A549 (cell line): ENCODE results near the gene IPO8. TPM values are rescaled to one million over a fixed set of nuclear protein-coding genes. Genes with fewer than 3 reads are reported as not detected.

Experiments used
- ATAC-seq, 2 experiments: fragments of 200-7000 bp in 1 of 2; fragments of >200 bp in 1 of 2; cut with Nextera tagmentation in 1 of 2; cut with Tn5 transposase in 1 of 2; 3 replicates each; pipeline versions ENCODE4 v1.8.0 to v1.9.1; 2018 to 2020; ENCODE audit warnings: mild to moderate bottlenecking in 1 of 2, moderate library complexity in 1 of 2
- CTCF ChIA-PET: fragments of 300-600 bp; sonication (Branson Sonifier 250); formaldehyde crosslinking; extraction: SDS; loops from one replicate; lab custom pipeline; 2021; ENCODE audit warnings: antibody characterized with exemption, inconsistent platforms; lab: Yijun Ruan, JAX
- POLR2A ChIA-PET: fragments of 350-600 bp; formaldehyde crosslinking; extraction: SDS; loops from one replicate; lab custom pipeline; 2021; ENCODE audit warnings: antibody characterized with exemption, inconsistent platforms; lab: Yijun Ruan, JAX
- DNase-seq, 2 experiments: peaks; one replicate each; pipeline versions ENCODE4 v3.0.0 to v3.0.0-alpha.2; 2011 to 2016; ENCODE audit warnings: low read depth in 1 of 2, low spot score in 1 of 2
- FAIRE-seq: peaks from 2 replicates; lab custom pipeline; 2011; peaks lifted over from hg19 to GRCh38; lab: Jason Lieb, UNC
- H3K27ac ChIP-seq, 2 experiments: fragments of >200 bp; sonication (Bioruptor Twin); formaldehyde crosslinking; 3 replicates each; pipeline ENCODE4 v1.5.1; 2016 to 2017
- H3K4me1 ChIP-seq: fragments of >200 bp; sonication (Bioruptor Twin); formaldehyde crosslinking; 3 replicates; pipeline ENCODE4 v1.6.1; 2016
- H3K4me2 ChIP-seq: fragments of >200 bp; sonication (Bioruptor Twin); formaldehyde crosslinking; 3 replicates; pipeline ENCODE4 v1.6.1; 2016
- H3K4me3 ChIP-seq: fragments of >200 bp; sonication (Bioruptor Twin); formaldehyde crosslinking; 3 replicates; pipeline ENCODE4 v1.5.1; 2016
- H3K9me3 ChIP-seq: fragments of >200 bp; sonication (Bioruptor Twin); formaldehyde crosslinking; 3 replicates; pipeline ENCODE4 v1.6.1; 2016
- CBX2 ChIP-seq: fragments of 200-600 bp; sonication (generic); IDR thresholded peaks from 2 replicates; pipeline ENCODE4 v1.6.1; 2016; ENCODE audit warnings: low read depth, mild to moderate bottlenecking, borderline replicate concordance
- EHF ChIP-seq: fragments of 250-450 bp; sonication (Bioruptor Pico); IDR thresholded peaks from 2 replicates; pipeline ENCODE4 v1.5.0; 2020; ENCODE audit warnings: mild to moderate bottlenecking
- FOSL2 ChIP-seq, 2 experiments: fragments of 450-650 bp in 1 of 2; fragments of >200 bp in 1 of 2; sonication (Bioruptor Twin) in 1 of 2; formaldehyde crosslinking; IDR thresholded peaks; 2 replicates each; pipeline versions ENCODE4 v1.5.0 to v1.6.1; 2016 to 2020; ENCODE audit warnings: mild to moderate bottlenecking in 1 of 2, moderate library complexity in 1 of 2
- FOXS1 ChIP-seq: fragments of 250-450 bp; sonication (Bioruptor Pico); IDR thresholded peaks from 2 replicates; pipeline ENCODE4 v1.5.0; 2020; ENCODE audit warnings: mild to moderate bottlenecking, moderate library complexity
- GATA3 ChIP-seq: IDR thresholded peaks from 2 replicates; pipeline ENCODE4 v1.6.1; 2012; ENCODE audit warnings: borderline replicate concordance
- HDAC2 ChIP-seq: fragments of 200-600 bp; sonication (generic); IDR thresholded peaks from 2 replicates; pipeline ENCODE4 v1.6.1; 2016
- HOXB13 ChIP-seq: fragments of 250-450 bp; sonication (Bioruptor Pico); IDR thresholded peaks from 2 replicates; pipeline ENCODE4 v1.5.0; 2020; ENCODE audit warnings: low read depth, mild to moderate bottlenecking, moderate library complexity
- HOXB5 ChIP-seq: fragments of 250-450 bp; sonication (Bioruptor Pico); IDR thresholded peaks from 2 replicates; pipeline ENCODE4 v1.5.0; 2020; ENCODE audit warnings: mild to moderate bottlenecking, moderate library complexity
- KDM1A ChIP-seq: fragments of 200-600 bp; sonication (generic); IDR thresholded peaks from 2 replicates; pipeline ENCODE4 v1.6.1; 2016; ENCODE audit warnings: low read depth, mild to moderate bottlenecking
- KDM5A ChIP-seq: fragments of 200-600 bp; sonication (generic); IDR thresholded peaks from 2 replicates; pipeline ENCODE4 v1.6.1; 2016; ENCODE audit warnings: antibody characterized with exemption, mild to moderate bottlenecking
- MAZ ChIP-seq: fragments of 150-350 bp; IDR thresholded peaks from 2 replicates; pipeline ENCODE4 v1.6.1; 2014; ENCODE audit warnings: antibody characterized with exemption, low read depth, low read length, borderline replicate concordance
- MYC ChIP-seq: IDR thresholded peaks from 2 replicates; pipeline ENCODE4 v1.6.1; 2012; ENCODE audit warnings: mild to moderate bottlenecking, inconsistent platforms, low read length, improper control_type of control experiment, borderline replicate concordance
- PHF8 ChIP-seq: fragments of 200-600 bp; sonication (generic); IDR thresholded peaks from 2 replicates; pipeline ENCODE4 v1.6.1; 2016; ENCODE audit warnings: low read depth, mild to moderate bottlenecking, antibody characterized with exemption, moderate library complexity, borderline replicate concordance
- RAD21 ChIP-seq, 2 experiments: fragments of >200 bp in 1 of 2; sonication (Bioruptor Twin) in 1 of 2; formaldehyde crosslinking in 1 of 2; IDR thresholded peaks in 1 of 2; conservative IDR thresholded peaks in 1 of 2; 2 replicates in 1 of 2; 3 replicates in 1 of 2; pipeline ENCODE4 v1.6.1; 2012 to 2018; ENCODE audit warnings: inconsistent platforms in 1 of 2
- RFX5 ChIP-seq: fragments of 450-650 bp; IDR thresholded peaks from 2 replicates; pipeline ENCODE4 v1.7.1; 2014; ENCODE audit warnings: antibody characterized with exemption, mild to moderate bottlenecking, moderate library complexity
- SREBF2 ChIP-seq: fragments of 450-650 bp; IDR thresholded peaks from 2 replicates; pipeline ENCODE4 v1.6.1; 2014; ENCODE audit warnings: mild to moderate bottlenecking, moderate library complexity
- ZNF302 ChIP-seq: fragments of 250-450 bp; sonication (Bioruptor Pico); IDR thresholded peaks from 2 replicates; pipeline ENCODE4 v1.9.0; 2021; ENCODE audit warnings: inconsistent platforms, mild to moderate bottlenecking, moderate library complexity
- WGBS: methylation state at CpG from one replicate; pipeline ENCODE4 v1.1.6; 2017; ENCODE audit errors: missing lambda C conversion rate; 5-methylcytosine and 5-hydroxymethylcytosine counted together
- polyA plus RNA-seq, 4 experiments: library from polyadenylated mRNA; depleted of rRNA in 3 of 4; stranded (reverse); fragments of >200 nt; fragmentation: RNase III in 1 of 4; extraction: RNeasy Plus Mini Kit Qiagen cat#74134 plus additional on column Dnase treatment in 1 of 4; gene quantifications; 2 replicates in 3 of 4; 3 replicates in 1 of 4; pipeline ENCODE4 v1.2.3, GENCODE V29; 2011 to 2017
- TF ChIP-seq, protein P1 (sequence below): fragments of >200 bp; sonication (Bioruptor Twin); formaldehyde crosslinking; IDR thresholded peaks from 2 replicates; pipeline ENCODE4 v1.6.1; 2016
- TF ChIP-seq, protein P2 (sequence below): fragments of 250-450 bp; sonication (Bioruptor Pico); IDR thresholded peaks from 2 replicates; pipeline ENCODE4 v1.5.0; 2020; ENCODE audit warnings: low read depth, mild to moderate bottlenecking, moderate library complexity
- TF ChIP-seq, protein P3 (sequence below): fragments of 200-600 bp; sonication (generic); IDR thresholded peaks from 2 replicates; pipeline ENCODE4 v1.6.1; 2016; ENCODE audit warnings: antibody characterized with exemption, mild to moderate bottlenecking, moderate library complexity
- TF ChIP-seq, protein P4 (sequence below): IDR thresholded peaks from 2 replicates; pipeline ENCODE4 v1.6.1; 2012; ENCODE audit warnings: low read depth, borderline replicate concordance
- TF ChIP-seq, protein P5 (sequence below): fragments of >200 bp; sonication (Bioruptor Twin); formaldehyde crosslinking; IDR thresholded peaks from 3 replicates; pipeline ENCODE4 v1.5.1; 2016
- TF ChIP-seq, protein P6 (sequence below): IDR thresholded peaks from 2 replicates; pipeline ENCODE4 v1.6.1; 2012

Gene IPO8
- polyA plus RNA-seq, 2 of the 4 experiments (the other 2 are of a cell fraction), result 23.1 to 31.8 TPM

DNA sequence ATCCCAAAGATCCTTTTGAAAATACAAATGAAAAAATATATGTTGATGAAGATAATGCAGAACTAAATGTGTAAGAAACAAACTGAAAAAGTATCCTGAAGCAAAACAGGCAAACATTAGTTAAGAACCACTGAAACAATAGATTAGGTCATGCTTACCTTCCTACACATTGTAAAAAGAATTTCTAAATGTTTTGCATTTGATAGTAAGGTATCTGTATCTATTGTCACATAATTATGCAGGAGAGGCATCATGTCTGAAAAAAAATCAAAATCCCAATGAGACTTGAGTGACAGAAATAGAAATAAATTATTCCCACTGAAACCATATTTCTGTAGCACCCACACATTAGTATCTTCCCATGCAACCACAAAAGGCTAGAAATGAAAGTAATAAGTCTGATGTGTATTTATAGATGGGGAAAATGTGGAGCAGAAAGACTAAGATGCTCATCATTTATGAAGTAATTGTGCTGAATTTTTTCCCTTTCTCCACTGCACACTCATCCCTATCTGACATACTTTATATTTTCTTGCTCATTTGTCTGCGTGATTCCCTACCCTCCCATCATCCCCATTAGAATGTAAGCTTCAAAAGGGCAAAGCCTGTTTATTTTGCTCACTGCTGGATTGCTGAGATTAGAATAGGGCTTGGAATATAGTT lies 43.5 kb downstream of the IPO8 start:
- H3K4me3 ChIP-seq, result no peak overlapping the region
- ATAC-seq (no peak), FAIRE-seq (no peak), DNase-seq (no peak)
- ChIA-PET POLR2A (no interaction called here), CTCF (no interaction called here)
- TF ChIP-seq ZNF302 (no peak), KDM5A (no peak), FOSL2 (IDR thresholded peaks at IDR 0.05) (no peak), FOSL2 (CRISPR knock-in tag; IDR thresholded peaks at IDR 0.05) (no peak), RAD21 (conservative IDR thresholded peaks at IDR 0.05 in 1 of 2, IDR thresholded peaks at IDR 0.05 in 1 of 2) (no peak), KDM1A (no peak), FOXS1 (CRISPR knock-in tag) (no peak), GATA3 (no peak), RFX5 (no peak), MYC (no peak), EHF (CRISPR knock-in tag) (no peak), HDAC2 (no peak), HOXB5 (CRISPR knock-in tag) (no peak), SREBF2 (no peak), MAZ (no peak), PHF8 (no peak)
- TF ChIP-seq, protein P1, sequence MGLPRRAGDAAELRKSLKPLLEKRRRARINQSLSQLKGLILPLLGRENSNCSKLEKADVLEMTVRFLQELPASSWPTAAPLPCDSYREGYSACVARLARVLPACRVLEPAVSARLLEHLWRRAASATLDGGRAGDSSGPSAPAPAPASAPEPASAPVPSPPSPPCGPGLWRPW, result no peak
- no peaks in the 10 kb centered on the region for H3K9me3 ChIP-seq
- H3K4me1 ChIP-seq, result no peaks in the 10 kb centered on the region
- 92% methylated on average over 1 of the region's 1 CpG for WGBS
- no peak overlapping the region for H3K4me2 ChIP-seq
- no peak overlapping the region for H3K27ac ChIP-seq

DNA sequence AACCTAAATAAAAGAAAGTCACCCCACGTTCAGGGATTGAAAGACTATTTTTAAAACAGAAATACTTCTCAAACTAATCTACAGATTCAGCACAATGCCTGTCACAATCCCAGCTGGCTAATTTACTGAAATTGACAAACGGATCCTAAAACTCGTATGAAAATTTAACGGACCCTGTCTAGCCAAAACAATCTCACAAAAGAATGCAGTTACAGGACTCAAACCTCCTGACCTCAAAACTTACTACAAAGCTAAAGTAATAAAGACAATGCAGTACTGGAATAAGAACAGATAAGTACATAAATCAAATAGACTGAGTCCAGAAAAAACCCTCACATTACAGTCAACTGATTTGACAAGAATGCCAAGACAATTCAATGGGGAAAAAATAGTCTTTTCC lies 48.8 kb downstream of the IPO8 start:
- 85% methylated on average over 4 of the region's 4 CpGs for WGBS
- ChIA-PET CTCF (interaction anchor here (1.6 kb wide), 1 partner anchor 13 kb away, joined by 3 read pairs; no protein-coding TSS in a partner anchor), POLR2A (no interaction called here)
- DNase-seq, result no peak
- H3K4me2 ChIP-seq, result no peak overlapping the region
- no peak for ATAC-seq
- H3K27ac ChIP-seq, result no peak overlapping the region
- no peak for FAIRE-seq
- H3K4me1 ChIP-seq, result no peaks in the 10 kb centered on the region
- no peaks in the 10 kb centered on the region for H3K9me3 ChIP-seq
- H3K4me3 ChIP-seq, result no peak overlapping the region
- TF ChIP-seq EHF (CRISPR knock-in tag) (no peak), PHF8 (no peak)

DNA sequence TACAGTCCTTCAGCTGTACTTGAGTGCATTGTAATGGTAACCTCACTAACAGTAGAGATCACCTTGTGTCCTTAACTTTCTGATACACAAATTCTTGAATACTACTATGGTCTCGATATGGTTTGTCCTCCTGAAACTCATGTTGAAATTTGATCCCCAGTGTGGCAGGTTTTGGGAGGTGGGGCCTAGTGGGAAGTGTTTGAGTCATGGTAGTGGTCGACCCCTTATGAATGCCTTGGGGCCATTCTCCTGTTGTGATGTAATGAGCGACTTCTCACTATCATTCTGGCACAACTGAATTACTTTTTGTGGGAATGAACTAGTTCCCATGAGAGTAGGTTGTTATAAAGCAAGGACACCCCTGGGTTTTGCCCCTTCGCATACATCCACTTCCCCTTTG lies 52.3 kb downstream of the IPO8 start:
- ChIA-PET POLR2A (no interaction called here), CTCF (interaction anchor here (1.0 kb wide), 1 partner anchor 153 kb away, joined by 3 read pairs; no protein-coding TSS in a partner anchor)
- WGBS, result 89% methylated on average over 4 of the region's 4 CpGs
- Histone ChIP-seq H3K4me1 (no peaks in the 10 kb centered on the region), H3K27ac (no peak overlapping the region)
- no peak for FAIRE-seq
- no peak for ATAC-seq
- TF ChIP-seq, protein P2, sequence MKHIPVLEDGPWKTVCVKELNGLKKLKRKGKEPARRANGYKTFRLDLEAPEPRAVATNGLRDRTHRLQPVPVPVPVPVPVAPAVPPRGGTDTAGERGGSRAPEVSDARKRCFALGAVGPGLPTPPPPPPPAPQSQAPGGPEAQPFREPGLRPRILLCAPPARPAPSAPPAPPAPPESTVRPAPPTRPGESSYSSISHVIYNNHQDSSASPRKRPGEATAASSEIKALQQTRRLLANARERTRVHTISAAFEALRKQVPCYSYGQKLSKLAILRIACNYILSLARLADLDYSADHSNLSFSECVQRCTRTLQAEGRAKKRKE (CRISPR knock-in tag), result no peak
- TF ChIP-seq MAZ, result no peak
- TF ChIP-seq HOXB13, result no peak
- no peak for TF ChIP-seq CBX2
- TF ChIP-seq, protein P3, sequence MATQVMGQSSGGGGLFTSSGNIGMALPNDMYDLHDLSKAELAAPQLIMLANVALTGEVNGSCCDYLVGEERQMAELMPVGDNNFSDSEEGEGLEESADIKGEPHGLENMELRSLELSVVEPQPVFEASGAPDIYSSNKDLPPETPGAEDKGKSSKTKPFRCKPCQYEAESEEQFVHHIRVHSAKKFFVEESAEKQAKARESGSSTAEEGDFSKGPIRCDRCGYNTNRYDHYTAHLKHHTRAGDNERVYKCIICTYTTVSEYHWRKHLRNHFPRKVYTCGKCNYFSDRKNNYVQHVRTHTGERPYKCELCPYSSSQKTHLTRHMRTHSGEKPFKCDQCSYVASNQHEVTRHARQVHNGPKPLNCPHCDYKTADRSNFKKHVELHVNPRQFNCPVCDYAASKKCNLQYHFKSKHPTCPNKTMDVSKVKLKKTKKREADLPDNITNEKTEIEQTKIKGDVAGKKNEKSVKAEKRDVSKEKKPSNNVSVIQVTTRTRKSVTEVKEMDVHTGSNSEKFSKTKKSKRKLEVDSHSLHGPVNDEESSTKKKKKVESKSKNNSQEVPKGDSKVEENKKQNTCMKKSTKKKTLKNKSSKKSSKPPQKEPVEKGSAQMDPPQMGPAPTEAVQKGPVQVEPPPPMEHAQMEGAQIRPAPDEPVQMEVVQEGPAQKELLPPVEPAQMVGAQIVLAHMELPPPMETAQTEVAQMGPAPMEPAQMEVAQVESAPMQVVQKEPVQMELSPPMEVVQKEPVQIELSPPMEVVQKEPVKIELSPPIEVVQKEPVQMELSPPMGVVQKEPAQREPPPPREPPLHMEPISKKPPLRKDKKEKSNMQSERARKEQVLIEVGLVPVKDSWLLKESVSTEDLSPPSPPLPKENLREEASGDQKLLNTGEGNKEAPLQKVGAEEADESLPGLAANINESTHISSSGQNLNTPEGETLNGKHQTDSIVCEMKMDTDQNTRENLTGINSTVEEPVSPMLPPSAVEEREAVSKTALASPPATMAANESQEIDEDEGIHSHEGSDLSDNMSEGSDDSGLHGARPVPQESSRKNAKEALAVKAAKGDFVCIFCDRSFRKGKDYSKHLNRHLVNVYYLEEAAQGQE, result no peak
- TF ChIP-seq, protein P4, sequence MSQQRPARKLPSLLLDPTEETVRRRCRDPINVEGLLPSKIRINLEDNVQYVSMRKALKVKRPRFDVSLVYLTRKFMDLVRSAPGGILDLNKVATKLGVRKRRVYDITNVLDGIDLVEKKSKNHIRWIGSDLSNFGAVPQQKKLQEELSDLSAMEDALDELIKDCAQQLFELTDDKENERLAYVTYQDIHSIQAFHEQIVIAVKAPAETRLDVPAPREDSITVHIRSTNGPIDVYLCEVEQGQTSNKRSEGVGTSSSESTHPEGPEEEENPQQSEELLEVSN, result no peak
- TF ChIP-seq, protein P5, sequence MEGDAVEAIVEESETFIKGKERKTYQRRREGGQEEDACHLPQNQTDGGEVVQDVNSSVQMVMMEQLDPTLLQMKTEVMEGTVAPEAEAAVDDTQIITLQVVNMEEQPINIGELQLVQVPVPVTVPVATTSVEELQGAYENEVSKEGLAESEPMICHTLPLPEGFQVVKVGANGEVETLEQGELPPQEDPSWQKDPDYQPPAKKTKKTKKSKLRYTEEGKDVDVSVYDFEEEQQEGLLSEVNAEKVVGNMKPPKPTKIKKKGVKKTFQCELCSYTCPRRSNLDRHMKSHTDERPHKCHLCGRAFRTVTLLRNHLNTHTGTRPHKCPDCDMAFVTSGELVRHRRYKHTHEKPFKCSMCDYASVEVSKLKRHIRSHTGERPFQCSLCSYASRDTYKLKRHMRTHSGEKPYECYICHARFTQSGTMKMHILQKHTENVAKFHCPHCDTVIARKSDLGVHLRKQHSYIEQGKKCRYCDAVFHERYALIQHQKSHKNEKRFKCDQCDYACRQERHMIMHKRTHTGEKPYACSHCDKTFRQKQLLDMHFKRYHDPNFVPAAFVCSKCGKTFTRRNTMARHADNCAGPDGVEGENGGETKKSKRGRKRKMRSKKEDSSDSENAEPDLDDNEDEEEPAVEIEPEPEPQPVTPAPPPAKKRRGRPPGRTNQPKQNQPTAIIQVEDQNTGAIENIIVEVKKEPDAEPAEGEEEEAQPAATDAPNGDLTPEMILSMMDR, result no peak
- TF ChIP-seq, protein P6, sequence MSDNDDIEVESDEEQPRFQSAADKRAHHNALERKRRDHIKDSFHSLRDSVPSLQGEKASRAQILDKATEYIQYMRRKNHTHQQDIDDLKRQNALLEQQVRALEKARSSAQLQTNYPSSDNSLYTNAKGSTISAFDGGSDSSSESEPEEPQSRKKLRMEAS, result no peak
- TF ChIP-seq, all 56 proteins: peak for 0
- no peaks in the 10 kb centered on the region for H3K9me3 ChIP-seq
- no peak for DNase-seq
- no peak overlapping the region for H3K4me3 ChIP-seq
- H3K4me2 ChIP-seq, result no peak overlapping the region
